ENCODE results near the gene ZNF385C.
A peak's percentile ranks its signal among the peaks of the same experiment; 100 is the strongest.
"Not testable (repeated sequence)": the region's sequence is repeated elsewhere in the genome, so short reads cannot be mapped to it uniquely, and the experiment has no call there.

The ZNF385C gene

GRCh38 chr17:42050393-42051012 lies 47.8 kb downstream of the ZNF385C start, which contains the start of gene C17orf113:
TSS of gene C17orf113 (minus strand) at chr17:42050601. CDS start at chr17:42043376, 7,225 bp downstream.
- peak; percentile 47 for DNase-seq (ENCODE audit: low read depth)

GRCh38 chr17:42049834-42050392 lies 48.4 kb downstream of the ZNF385C start:
- no peak for DNase-seq (ENCODE audit: low read depth)

GRCh38 chr17:42047343-42047742 lies 50.9 kb downstream of the ZNF385C start:
- no peak for DNase-seq (ENCODE audit: low read depth)

GRCh38 chr17:42045719-42046118 lies 52.6 kb downstream of the ZNF385C start:
- no peak for DNase-seq (ENCODE audit: low read depth)

- no peak for DNase-seq (ENCODE audit: low read depth)
These were observed 55.5 kb downstream of the ZNF385C start for GRCh38 chr17:42042598-42043319.

- no peak for DNase-seq (ENCODE audit: low read depth)
These were observed 56.7 kb downstream of the ZNF385C start for GRCh38 chr17:42041619-42042018.

GRCh38 chr17:42040818-42041217 lies 57.5 kb downstream of the ZNF385C start:
- no peak for DNase-seq (ENCODE audit: low read depth)

- DNase-seq (ENCODE audit: low read depth): no peak
These were observed 58.2 kb downstream of the ZNF385C start for GRCh38 chr17:42039794-42040763.

- DNase-seq (ENCODE audit: low read depth): no peak
These were observed 59.9 kb downstream of the ZNF385C start for GRCh38 chr17:42038221-42038973.

GRCh38 chr17:42034059-42034458 lies 64.2 kb downstream of the ZNF385C start:
- DNase-seq (ENCODE audit: low read depth): no peak

- DNase-seq (ENCODE audit: low read depth): no peak
These were observed 66.7 kb downstream of the ZNF385C start for GRCh38 chr17:42031584-42031983.

GRCh38 chr17:42028791-42029127 lies 69.5 kb downstream of the ZNF385C start:
- no peak for DNase-seq (ENCODE audit: low read depth)

- DNase-seq (ENCODE audit: low read depth): no peak
These were observed 70.1 kb downstream of the ZNF385C start for GRCh38 chr17:42027961-42028790.

- DNase-seq (ENCODE audit: low read depth): no peak
These were observed 70.7 kb downstream of the ZNF385C start for GRCh38 chr17:42027590-42027889.

- no peak for DNase-seq (ENCODE audit: low read depth)
These were observed 71.2 kb downstream of the ZNF385C start for GRCh38 chr17:42026857-42027589.

- DNase-seq (ENCODE audit: low read depth): no peak
These were observed 72.3 kb downstream of the ZNF385C start for GRCh38 chr17:42025936-42026335.

- DNase-seq (ENCODE audit: low read depth): no peak
These were observed 73.1 kb downstream of the ZNF385C start for GRCh38 chr17:42025191-42025579.

- DNase-seq (ENCODE audit: low read depth): no peak
These were observed 74.5 kb downstream of the ZNF385C start for GRCh38 chr17:42023524-42024349.

- DNase-seq (ENCODE audit: low read depth): not testable (repeated sequence)
These were observed 77.4 kb downstream of the ZNF385C start for GRCh38 chr17:42020845-42021244.
